ENCODE measurements around the gene MAP3K10.

MAP3K10 gene

GRCh38 chr19:40249781-40250180 is 58.6 kb downstream of the MAP3K10 start:
- no peak for DNase-seq (ENCODE audit: low read depth)

- no peak for DNase-seq (ENCODE audit: low read depth)
These were observed 60.0 kb downstream of the MAP3K10 start for GRCh38 chr19:40251244-40251643.

GRCh38 chr19:40251991-40252390 is 60.8 kb downstream of the MAP3K10 start:
- DNase-seq (ENCODE audit: low read depth), result no peak

- no peak for DNase-seq (ENCODE audit: low read depth)
These were observed 61.2 kb downstream of the MAP3K10 start for GRCh38 chr19:40252395-40252794.

- DNase-seq (ENCODE audit: low read depth), result no peak
These were observed 62.4 kb downstream of the MAP3K10 start for GRCh38 chr19:40253611-40254092.

GRCh38 chr19:40254714-40255418 is 63.6 kb downstream of the MAP3K10 start:
- no peak for DNase-seq (ENCODE audit: low read depth)

GRCh38 chr19:40255619-40256166 is 64.5 kb downstream of the MAP3K10 start:
- no peak for DNase-seq (ENCODE audit: low read depth)

GRCh38 chr19:40256512-40256911 is 65.3 kb downstream of the MAP3K10 start:
- DNase-seq (ENCODE audit: low read depth), result no peak

- no peak for DNase-seq (ENCODE audit: low read depth)
These were observed 65.9 kb downstream of the MAP3K10 start for GRCh38 chr19:40257096-40257517.

GRCh38 chr19:40261631-40262030 is 70.4 kb downstream of the MAP3K10 start:
- no peak for DNase-seq (ENCODE audit: low read depth)

GRCh38 chr19:40262422-40262821 is 71.2 kb downstream of the MAP3K10 start:
- DNase-seq (ENCODE audit: low read depth), result no peak

GRCh38 chr19:40263440-40264313 is 72.5 kb downstream of the MAP3K10 start:
- DNase-seq (ENCODE audit: low read depth), result no peak

GRCh38 chr19:40264314-40265054 is 73.3 kb downstream of the MAP3K10 start:
- DNase-seq (ENCODE audit: low read depth), result no peak

Data from stimulated activated CD8-positive, alpha-beta memory T cell treated with anti-CD3 and anti-CD28 coated beads, Interleukin-15, amount 100 ng/mL, for 1 hour (primary cell).